Natural killer cell (primary cell): ENCODE results near the gene ERFE. TPM values are rescaled to one million over a fixed set of nuclear protein-coding genes. Genes with fewer than 3 reads are reported as not detected.

Source experiments
- ATAC-seq, 3 donors: fragments of 150-1000 bp in 2 of 3; fragments of 200-7000 bp in 1 of 3; cut with Tn5 transposase; 1 replicate in 1 of 3; 2 replicates in 2 of 3; pipeline ENCODE4 v1.10.0; 2021; ENCODE audit warnings: mild to moderate bottlenecking in 2 of 3, moderate library complexity in 2 of 3
- DNase-seq, 2 donors: peaks; one replicate each; pipeline versions ENCODE4 v3.0.0 to v3.0.0-alpha.2; 2013 to 2021; ENCODE audit warnings: mixed read lengths in 1 of 2
- H3K27ac ChIP-seq: one replicate; pipeline ENCODE4 v1.5.1; 2013; ENCODE audit warnings: mild to moderate bottlenecking, low read length
- H3K27me3 ChIP-seq: one replicate; pipeline ENCODE4 v1.6.1; 2013; ENCODE audit warnings: low read length; ENCODE audit not compliant: control insufficient read depth, insufficient read depth
- H3K36me3 ChIP-seq: one replicate; pipeline ENCODE4 v1.6.1; 2013; ENCODE audit warnings: low read length; ENCODE audit not compliant: control insufficient read depth, insufficient read depth
- H3K4me1 ChIP-seq: one replicate; pipeline ENCODE4 v1.6.1; 2013; ENCODE audit warnings: low read length; ENCODE audit not compliant: control insufficient read depth, insufficient read depth
- H3K4me3 ChIP-seq: one replicate; pipeline ENCODE4 v1.5.1; 2013; ENCODE audit warnings: low read length
- H3K9me3 ChIP-seq: one replicate; pipeline ENCODE4 v1.6.1; 2013; ENCODE audit warnings: low read length; ENCODE audit not compliant: control insufficient read depth, insufficient read depth
- H3K27ac Mint-ChIP-seq, 2 donors: one replicate each; pipeline ENCODE4 v1.8.0; 2022; ENCODE audit warnings: mild to moderate bottlenecking in 2 of 2, mixed read lengths in 2 of 2, moderate library complexity in 1 of 2
- H3K27me3 Mint-ChIP-seq, 2 donors: one replicate each; pipeline ENCODE4 v1.8.0; 2022; ENCODE audit warnings: low read depth in 2 of 2, mixed read lengths in 2 of 2
- H3K36me3 Mint-ChIP-seq: one replicate; pipeline ENCODE4 v1.8.0; 2022; ENCODE audit warnings: mixed read lengths
- H3K4me1 Mint-ChIP-seq, 2 donors: one replicate each; pipeline ENCODE4 v1.8.0; 2022; ENCODE audit warnings: mixed read lengths in 2 of 2
- H3K4me3 Mint-ChIP-seq: one replicate; pipeline ENCODE4 v1.8.0; 2022; ENCODE audit warnings: mild to moderate bottlenecking, moderate library complexity, mixed read lengths
- H3K9me3 Mint-ChIP-seq, 2 donors: one replicate each; pipeline ENCODE4 v1.8.0; 2022; ENCODE audit warnings: mixed read lengths in 2 of 2
- WGBS: methylation state at CpG from one replicate; pipeline ENCODE4 v1.1.7; 2013; ENCODE audit warnings: missing lambda C conversion rate; ENCODE audit not compliant: insufficient coverage; 5-methylcytosine and 5-hydroxymethylcytosine counted together
- intact Hi-C: fragments of 100-400 bp; cut with micrococcal nuclease; formaldehyde crosslinking; loops from one replicate; pipeline ENCODE4 v1.14.2; 2022
- total RNA-seq, 4 donors: library from RNA; stranded (reverse); fragments of 120-200 nt in 1 of 4; gene quantifications; one replicate each; pipeline versions ENCODE4 v1.2.3 to v1.2.4, GENCODE V29; 2013 to 2022
- TF ChIP-seq, protein P1 (sequence below): fragments of 200-600 bp; IDR thresholded peaks from one replicate; pipeline ENCODE4 v1.8.0; 2022; ENCODE audit warnings: antibody characterized with exemption

The ERFE gene
- total RNA-seq, 3 donors from 2014 or later (not counting 1 experiment from before 2014, with no cell fraction given), result 0.33 to 4.8 (median 4.3) TPM

- ATAC-seq (no peak), DNase-seq (no peak)
- H3K27ac Mint-ChIP-seq, result no peak overlapping the region
- no peak overlapping the region for H3K27ac ChIP-seq
- H3K9me3 Mint-ChIP-seq, result no peaks in the 10 kb centered on the region
- intact Hi-C loops, result no loop called here
- peaks cover 5% of the 10 kb centered on the region for H3K4me1 ChIP-seq
- no peaks in the 10 kb centered on the region for H3K27me3 ChIP-seq
- H3K4me1 Mint-ChIP-seq, result no peaks in the 10 kb centered on the region
- H3K9me3 ChIP-seq, result no peaks in the 10 kb centered on the region
- H3K4me3 ChIP-seq, result no peak overlapping the region
- TF ChIP-seq, protein P1, sequence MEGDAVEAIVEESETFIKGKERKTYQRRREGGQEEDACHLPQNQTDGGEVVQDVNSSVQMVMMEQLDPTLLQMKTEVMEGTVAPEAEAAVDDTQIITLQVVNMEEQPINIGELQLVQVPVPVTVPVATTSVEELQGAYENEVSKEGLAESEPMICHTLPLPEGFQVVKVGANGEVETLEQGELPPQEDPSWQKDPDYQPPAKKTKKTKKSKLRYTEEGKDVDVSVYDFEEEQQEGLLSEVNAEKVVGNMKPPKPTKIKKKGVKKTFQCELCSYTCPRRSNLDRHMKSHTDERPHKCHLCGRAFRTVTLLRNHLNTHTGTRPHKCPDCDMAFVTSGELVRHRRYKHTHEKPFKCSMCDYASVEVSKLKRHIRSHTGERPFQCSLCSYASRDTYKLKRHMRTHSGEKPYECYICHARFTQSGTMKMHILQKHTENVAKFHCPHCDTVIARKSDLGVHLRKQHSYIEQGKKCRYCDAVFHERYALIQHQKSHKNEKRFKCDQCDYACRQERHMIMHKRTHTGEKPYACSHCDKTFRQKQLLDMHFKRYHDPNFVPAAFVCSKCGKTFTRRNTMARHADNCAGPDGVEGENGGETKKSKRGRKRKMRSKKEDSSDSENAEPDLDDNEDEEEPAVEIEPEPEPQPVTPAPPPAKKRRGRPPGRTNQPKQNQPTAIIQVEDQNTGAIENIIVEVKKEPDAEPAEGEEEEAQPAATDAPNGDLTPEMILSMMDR, result no peak
- H3K27me3 Mint-ChIP-seq, result no peaks in the 10 kb centered on the region
- no peak overlapping the region for H3K4me3 Mint-ChIP-seq
- no peaks in the 10 kb centered on the region for H3K36me3 ChIP-seq
- 93% methylated on average over 68 of the region's 68 CpGs for WGBS
- H3K36me3 Mint-ChIP-seq, result no peaks in the 10 kb centered on the region
Observed at GRCh38 chr2:238130696-238131628, 27.8 kb upstream of the ERFE start.

DNA sequence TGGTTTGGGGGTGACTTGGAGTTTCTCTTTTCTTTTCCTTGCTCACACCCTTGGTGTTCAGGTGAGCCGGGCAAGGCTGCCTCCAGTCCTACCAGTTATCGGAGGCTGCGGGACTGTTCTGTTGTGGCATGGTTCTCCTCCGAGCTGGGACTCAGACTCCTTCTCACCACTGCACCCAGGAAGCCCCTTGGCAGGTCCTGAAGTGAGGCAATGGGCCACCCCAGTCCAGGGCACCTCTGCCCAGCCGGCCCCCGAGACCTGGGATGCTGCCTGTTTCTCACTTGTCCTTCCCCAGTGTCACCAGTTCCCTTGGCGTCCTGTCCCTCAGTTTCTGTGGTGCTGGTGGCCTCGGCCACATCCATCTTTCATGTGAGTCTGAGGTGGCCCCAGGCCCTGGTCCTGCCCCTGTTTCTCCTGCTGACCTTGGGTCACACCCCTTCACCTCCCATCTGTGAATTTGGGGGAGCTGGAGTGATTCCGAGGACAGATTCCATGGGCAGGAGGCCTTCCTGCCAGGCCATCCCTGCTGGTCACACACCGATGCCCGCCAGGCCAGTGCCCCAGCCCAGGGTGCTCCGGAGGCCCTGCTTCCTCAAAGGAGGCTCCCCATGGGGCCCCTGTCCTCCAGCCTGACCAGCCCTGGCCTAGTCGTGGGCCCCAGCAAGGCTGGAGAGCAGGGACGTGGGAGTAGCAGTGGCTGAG, 26.9 kb upstream of the ERFE start:
- Histone ChIP-seq H3K9me3 (no peaks in the 10 kb centered on the region), H3K36me3 (no peaks in the 10 kb centered on the region), H3K27ac (no peak overlapping the region), H3K27me3 (no peaks in the 10 kb centered on the region), H3K4me3 (no peak overlapping the region), H3K4me1 (peaks cover 5% of the 10 kb centered on the region)
- no peak for ATAC-seq
- DNase-seq, result no peak
- Mint-ChIP-seq H3K27ac (no peak overlapping the region), H3K36me3 (no peaks in the 10 kb centered on the region), H3K27me3 (no peaks in the 10 kb centered on the region), H3K4me1 (no peaks in the 10 kb centered on the region), H3K9me3 (no peaks in the 10 kb centered on the region), H3K4me3 (no peak overlapping the region)
- 90% methylated on average over 14 of the region's 14 CpGs for WGBS
- intact Hi-C loops, result no loop called here
- TF ChIP-seq, protein P1, result no peak

- Mint-ChIP-seq H3K36me3 (no peaks in the 10 kb centered on the region), H3K4me3 (no peak overlapping the region), H3K27me3 (no peaks in the 10 kb centered on the region), H3K4me1 (no peaks in the 10 kb centered on the region), H3K9me3 (no peaks in the 10 kb centered on the region), H3K27ac (no peak overlapping the region)
- Histone ChIP-seq H3K27ac (no peak overlapping the region), H3K36me3 (no peaks in the 10 kb centered on the region), H3K27me3 (no peaks in the 10 kb centered on the region), H3K9me3 (no peaks in the 10 kb centered on the region), H3K4me3 (no peak overlapping the region), H3K4me1 (no peaks in the 10 kb centered on the region)
- DNase-seq (no peak), ATAC-seq (peak in 1 of 3 donors; percentile 11)
- WGBS, result 94% methylated on average over 23 of the region's 23 CpGs
- TF ChIP-seq, protein P1, result no peak
- intact Hi-C loops, result no loop called here
Observed at GRCh38 chr2:238132463-238133450, 26.0 kb upstream of the ERFE start.
